Activated CD8-positive, alpha-beta memory T cell treated with anti-CD3 and anti-CD28 coated beads, Interleukin-2, amount 50 U/mL, for 1 hour (primary cell): ENCODE measurements around the gene WASHC2C.
"Not testable (repeated sequence)": the region's sequence is repeated elsewhere in the genome, so short reads cannot be mapped to it uniquely, and the experiment has no call there.

ENCODE experiments used
- DNase-seq: peaks from one replicate; pipeline ENCODE4 v3.0.0-alpha.2; 2020; ENCODE audit errors: extremely low read depth

Gene WASHC2C

GRCh38 chr10:45761622-45762021 lies 34.6 kb downstream of the WASHC2C start:
- not testable (repeated sequence) for DNase-seq

- not testable (repeated sequence) for DNase-seq
Measured at GRCh38 chr10:45763037-45763436, 36.0 kb downstream of the WASHC2C start.

- not testable (repeated sequence) for DNase-seq
Measured at GRCh38 chr10:45768334-45768733, 41.3 kb downstream of the WASHC2C start.

- not testable (repeated sequence) for DNase-seq
Measured at GRCh38 chr10:45771757-45772461, 44.8 kb downstream of the WASHC2C start.

- not testable (repeated sequence) for DNase-seq
Measured at GRCh38 chr10:45786217-45786616, 59.2 kb downstream of the WASHC2C start.

- DNase-seq = not testable (repeated sequence)
Measured at GRCh38 chr10:45787212-45787741, 60.2 kb downstream of the WASHC2C start.

GRCh38 chr10:45789991-45790390 lies 62.9 kb downstream of the WASHC2C start:
- not testable (repeated sequence) for DNase-seq

GRCh38 chr10:45790694-45791426 lies 63.8 kb downstream of the WASHC2C start:
- not testable (repeated sequence) for DNase-seq

GRCh38 chr10:45794761-45795160 lies 67.7 kb downstream of the WASHC2C start:
- not testable (repeated sequence) for DNase-seq

- not testable (repeated sequence) for DNase-seq
Measured at GRCh38 chr10:45803060-45804010, 76.3 kb downstream of the WASHC2C start.

- not testable (repeated sequence) for DNase-seq
Measured at GRCh38 chr10:45804996-45805395, 77.9 kb downstream of the WASHC2C start.

GRCh38 chr10:45809837-45810236 lies 82.8 kb downstream of the WASHC2C start:
- DNase-seq = no peak

- no peak for DNase-seq
Measured at GRCh38 chr10:45811075-45811474, 84.0 kb downstream of the WASHC2C start.

GRCh38 chr10:45812959-45813358 lies 85.9 kb downstream of the WASHC2C start:
- DNase-seq = not testable (repeated sequence)

GRCh38 chr10:45814146-45814545 lies 87.1 kb downstream of the WASHC2C start:
- not testable (repeated sequence) for DNase-seq

GRCh38 chr10:45817130-45817859 lies 90.2 kb downstream of the WASHC2C start:
- DNase-seq = no peak

GRCh38 chr10:45817912-45818311 lies 90.8 kb downstream of the WASHC2C start:
- no peak for DNase-seq

GRCh38 chr10:45819552-45819951 lies 92.5 kb downstream of the WASHC2C start:
- DNase-seq = no peak

GRCh38 chr10:45820107-45820830 lies 93.2 kb downstream of the WASHC2C start:
- DNase-seq = not testable (repeated sequence)

GRCh38 chr10:45822918-45823317 lies 95.9 kb downstream of the WASHC2C start:
- DNase-seq = not testable (repeated sequence)
